ENCODE results near the gene TRAF1. TPM values are rescaled to one million over a fixed set of nuclear protein-coding genes. Genes with fewer than 3 reads are reported as not detected.

The TRAF1 gene
- total RNA-seq, 1 experiment from 2014 or later, result 1.8 TPM

DNA sequence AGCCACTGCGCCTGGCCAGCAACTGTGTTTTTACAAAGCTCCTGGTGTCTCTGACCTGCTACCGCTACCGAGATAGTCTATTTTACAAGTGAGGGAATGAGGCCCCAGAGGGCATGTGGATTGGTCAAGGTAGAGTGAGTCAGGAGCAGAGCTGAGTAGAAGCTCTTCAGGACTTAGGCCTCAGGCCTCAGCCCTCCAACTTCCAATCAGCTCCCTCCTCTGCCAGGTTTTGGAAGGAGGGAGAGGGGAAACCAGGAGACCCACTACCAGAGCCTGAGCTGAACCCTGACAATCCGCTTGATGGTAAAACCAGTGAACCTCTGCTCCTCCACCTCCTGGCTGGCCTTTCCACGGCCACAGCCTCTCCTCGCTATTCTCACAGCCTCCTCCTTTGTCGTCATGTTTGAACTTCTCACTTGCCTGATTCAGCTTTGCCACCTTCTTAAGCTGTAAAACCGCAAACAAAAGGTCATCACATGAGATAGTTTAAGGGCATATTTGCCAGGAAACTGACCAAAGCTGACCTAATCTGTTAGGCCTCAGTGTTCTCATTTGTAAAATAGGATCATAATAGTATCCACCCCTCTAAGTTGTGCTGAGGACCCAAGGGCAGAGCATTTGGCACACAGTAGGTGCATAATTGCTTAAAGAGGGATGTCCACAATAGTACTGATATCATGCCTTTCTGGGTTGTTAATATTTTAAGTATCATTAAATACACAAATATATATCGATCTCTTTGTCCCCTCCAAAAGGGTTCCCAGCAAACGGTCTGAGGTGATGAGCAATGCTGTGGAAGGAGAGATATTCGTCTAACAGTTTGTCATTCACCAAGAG, 1.7 kb downstream of the TRAF1 start:
- CTCF ChIA-PET, result interaction anchor here (0.9 to 1.5 kb wide), 2 partner anchors 35 to 57 kb away, joined by 3 read pairs; no protein-coding TSS in a partner anchor
- POLR2A ChIA-PET, result interaction anchor here (1.5 kb wide), 1 partner anchor 52 kb away, joined by 4 read pairs; no protein-coding TSS in a partner anchor
- Mint-ChIP-seq H3K4me3 (no peak overlapping the region), H3K36me3 (no peaks in the 10 kb centered on the region), H3K9me3 (no peaks in the 10 kb centered on the region), H3K27me3 (ENCODE audit: low read depth) (peaks cover 22% of the 10 kb centered on the region), H3K27ac (no peak overlapping the region; the same call in 1 of the 2 replicates), H3K4me1 (peaks cover 58% of the 10 kb centered on the region)
- TF ChIP-seq TEAD4 (CRISPR knock-in tag; IDR thresholded peaks at IDR 0.05), result no peak
- no peak for TF ChIP-seq ZNF396 (CRISPR knock-in tag; IDR thresholded peaks at IDR 0.05; ENCODE audit: borderline replicate concordance)
- TF ChIP-seq, protein P1, sequence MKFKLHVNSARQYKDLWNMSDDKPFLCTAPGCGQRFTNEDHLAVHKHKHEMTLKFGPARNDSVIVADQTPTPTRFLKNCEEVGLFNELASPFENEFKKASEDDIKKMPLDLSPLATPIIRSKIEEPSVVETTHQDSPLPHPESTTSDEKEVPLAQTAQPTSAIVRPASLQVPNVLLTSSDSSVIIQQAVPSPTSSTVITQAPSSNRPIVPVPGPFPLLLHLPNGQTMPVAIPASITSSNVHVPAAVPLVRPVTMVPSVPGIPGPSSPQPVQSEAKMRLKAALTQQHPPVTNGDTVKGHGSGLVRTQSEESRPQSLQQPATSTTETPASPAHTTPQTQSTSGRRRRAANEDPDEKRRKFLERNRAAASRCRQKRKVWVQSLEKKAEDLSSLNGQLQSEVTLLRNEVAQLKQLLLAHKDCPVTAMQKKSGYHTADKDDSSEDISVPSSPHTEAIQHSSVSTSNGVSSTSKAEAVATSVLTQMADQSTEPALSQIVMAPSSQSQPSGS (CRISPR knock-in tag; IDR thresholded peaks at IDR 0.05; ENCODE audit: borderline replicate concordance, low read depth), result no peak
- no peak for TF ChIP-seq ERG (CRISPR knock-in tag; IDR thresholded peaks at IDR 0.05)
- TF ChIP-seq ETV6 (CRISPR knock-in tag; IDR thresholded peaks at IDR 0.05), result no peak
- TF ChIP-seq, protein P2, sequence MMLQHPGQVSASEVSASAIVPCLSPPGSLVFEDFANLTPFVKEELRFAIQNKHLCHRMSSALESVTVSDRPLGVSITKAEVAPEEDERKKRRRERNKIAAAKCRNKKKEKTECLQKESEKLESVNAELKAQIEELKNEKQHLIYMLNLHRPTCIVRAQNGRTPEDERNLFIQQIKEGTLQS (CRISPR knock-in tag; conservative IDR thresholded peaks at IDR 0.05), result no peak
- no peak for TF ChIP-seq FOXP1 (CRISPR knock-in tag; IDR thresholded peaks at IDR 0.05; ENCODE audit: borderline replicate concordance)
- TF ChIP-seq ZBTB43 (CRISPR knock-in tag; IDR thresholded peaks at IDR 0.05), result no peak
- TF ChIP-seq ZNF219 (CRISPR knock-in tag; IDR thresholded peaks at IDR 0.05; ENCODE audit: borderline replicate concordance), result no peak
- no peak for TF ChIP-seq ZNF671 (CRISPR knock-in tag; IDR thresholded peaks at IDR 0.05)
- TF ChIP-seq ZNF423 (CRISPR knock-in tag; IDR thresholded peaks at IDR 0.05), result no peak
- TF ChIP-seq KAT7 (CRISPR knock-in tag; IDR thresholded peaks at IDR 0.05; ENCODE audit: borderline replicate concordance), result no peak
- no peak for TF ChIP-seq CREM (CRISPR knock-in tag; IDR thresholded peaks at IDR 0.05)
- ATAC-seq, result no peak
- no peak for DNase-seq (ENCODE audit: low spot score)

DNA sequence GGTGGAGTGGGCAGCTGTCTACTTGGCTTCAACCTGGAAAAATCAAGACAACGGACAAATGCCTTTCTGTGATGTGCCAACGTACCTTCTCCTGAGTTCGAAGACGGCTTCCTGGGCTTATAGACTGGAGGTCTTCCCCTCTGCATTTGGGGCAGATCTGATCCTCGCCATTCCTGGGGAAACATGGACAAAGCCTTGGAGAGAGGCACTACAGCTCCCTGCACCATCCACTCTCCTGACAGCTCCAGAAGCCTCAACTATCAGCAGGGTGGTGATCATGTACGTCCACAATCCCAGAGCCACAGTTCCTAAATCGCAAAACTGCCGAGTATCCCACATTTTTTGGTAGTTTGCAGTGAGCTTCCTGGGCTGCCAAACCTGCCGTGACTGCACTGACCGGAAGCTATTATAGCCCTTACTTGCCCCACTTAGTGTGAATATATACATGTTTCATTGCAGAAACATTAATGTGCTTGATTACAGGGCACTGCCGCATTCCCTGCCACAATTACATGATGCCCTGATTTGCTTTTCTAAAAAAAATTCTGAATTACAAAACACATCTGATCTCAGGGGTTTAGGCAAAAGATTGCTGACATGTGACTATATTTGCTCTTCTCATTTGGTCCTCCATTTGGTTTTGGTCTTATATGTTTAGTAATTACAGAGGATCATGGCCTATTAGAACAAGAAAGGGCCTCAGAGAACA, 2.8 kb downstream of the TRAF1 start:
- Mint-ChIP-seq H3K27ac (no peak overlapping the region), H3K36me3 (no peaks in the 10 kb centered on the region), H3K27me3 (ENCODE audit: low read depth) (peaks cover 22% of the 10 kb centered on the region), H3K4me1 (peaks cover 62% of the 10 kb centered on the region), H3K9me3 (no peaks in the 10 kb centered on the region), H3K4me3 (no peak overlapping the region)
- DNase-seq (ENCODE audit: low spot score) (no peak), ATAC-seq (no peak)
- POLR2A ChIA-PET, result no interaction called here
- CTCF ChIA-PET, result no interaction called here
- TF ChIP-seq, protein P3, sequence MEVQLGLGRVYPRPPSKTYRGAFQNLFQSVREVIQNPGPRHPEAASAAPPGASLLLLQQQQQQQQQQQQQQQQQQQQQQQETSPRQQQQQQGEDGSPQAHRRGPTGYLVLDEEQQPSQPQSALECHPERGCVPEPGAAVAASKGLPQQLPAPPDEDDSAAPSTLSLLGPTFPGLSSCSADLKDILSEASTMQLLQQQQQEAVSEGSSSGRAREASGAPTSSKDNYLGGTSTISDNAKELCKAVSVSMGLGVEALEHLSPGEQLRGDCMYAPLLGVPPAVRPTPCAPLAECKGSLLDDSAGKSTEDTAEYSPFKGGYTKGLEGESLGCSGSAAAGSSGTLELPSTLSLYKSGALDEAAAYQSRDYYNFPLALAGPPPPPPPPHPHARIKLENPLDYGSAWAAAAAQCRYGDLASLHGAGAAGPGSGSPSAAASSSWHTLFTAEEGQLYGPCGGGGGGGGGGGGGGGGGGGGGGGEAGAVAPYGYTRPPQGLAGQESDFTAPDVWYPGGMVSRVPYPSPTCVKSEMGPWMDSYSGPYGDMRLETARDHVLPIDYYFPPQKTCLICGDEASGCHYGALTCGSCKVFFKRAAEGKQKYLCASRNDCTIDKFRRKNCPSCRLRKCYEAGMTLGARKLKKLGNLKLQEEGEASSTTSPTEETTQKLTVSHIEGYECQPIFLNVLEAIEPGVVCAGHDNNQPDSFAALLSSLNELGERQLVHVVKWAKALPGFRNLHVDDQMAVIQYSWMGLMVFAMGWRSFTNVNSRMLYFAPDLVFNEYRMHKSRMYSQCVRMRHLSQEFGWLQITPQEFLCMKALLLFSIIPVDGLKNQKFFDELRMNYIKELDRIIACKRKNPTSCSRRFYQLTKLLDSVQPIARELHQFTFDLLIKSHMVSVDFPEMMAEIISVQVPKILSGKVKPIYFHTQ (CRISPR knock-in tag; IDR thresholded peaks at IDR 0.05), result no peak
- TF ChIP-seq, protein P4, sequence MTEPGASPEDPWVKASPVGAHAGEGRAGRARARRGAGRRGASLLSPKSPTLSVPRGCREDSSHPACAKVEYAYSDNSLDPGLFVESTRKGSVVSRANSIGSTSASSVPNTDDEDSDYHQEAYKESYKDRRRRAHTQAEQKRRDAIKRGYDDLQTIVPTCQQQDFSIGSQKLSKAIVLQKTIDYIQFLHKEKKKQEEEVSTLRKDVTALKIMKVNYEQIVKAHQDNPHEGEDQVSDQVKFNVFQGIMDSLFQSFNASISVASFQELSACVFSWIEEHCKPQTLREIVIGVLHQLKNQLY (CRISPR knock-in tag; IDR thresholded peaks at IDR 0.05), result no peak
- TF ChIP-seq NR1H2 (CRISPR knock-in tag; IDR thresholded peaks at IDR 0.05) (no peak), IRF1 (CRISPR knock-in tag; IDR thresholded peaks at IDR 0.05) (no peak), TEAD4 (CRISPR knock-in tag; IDR thresholded peaks at IDR 0.05) (no peak)
- TF ChIP-seq, protein P5, sequence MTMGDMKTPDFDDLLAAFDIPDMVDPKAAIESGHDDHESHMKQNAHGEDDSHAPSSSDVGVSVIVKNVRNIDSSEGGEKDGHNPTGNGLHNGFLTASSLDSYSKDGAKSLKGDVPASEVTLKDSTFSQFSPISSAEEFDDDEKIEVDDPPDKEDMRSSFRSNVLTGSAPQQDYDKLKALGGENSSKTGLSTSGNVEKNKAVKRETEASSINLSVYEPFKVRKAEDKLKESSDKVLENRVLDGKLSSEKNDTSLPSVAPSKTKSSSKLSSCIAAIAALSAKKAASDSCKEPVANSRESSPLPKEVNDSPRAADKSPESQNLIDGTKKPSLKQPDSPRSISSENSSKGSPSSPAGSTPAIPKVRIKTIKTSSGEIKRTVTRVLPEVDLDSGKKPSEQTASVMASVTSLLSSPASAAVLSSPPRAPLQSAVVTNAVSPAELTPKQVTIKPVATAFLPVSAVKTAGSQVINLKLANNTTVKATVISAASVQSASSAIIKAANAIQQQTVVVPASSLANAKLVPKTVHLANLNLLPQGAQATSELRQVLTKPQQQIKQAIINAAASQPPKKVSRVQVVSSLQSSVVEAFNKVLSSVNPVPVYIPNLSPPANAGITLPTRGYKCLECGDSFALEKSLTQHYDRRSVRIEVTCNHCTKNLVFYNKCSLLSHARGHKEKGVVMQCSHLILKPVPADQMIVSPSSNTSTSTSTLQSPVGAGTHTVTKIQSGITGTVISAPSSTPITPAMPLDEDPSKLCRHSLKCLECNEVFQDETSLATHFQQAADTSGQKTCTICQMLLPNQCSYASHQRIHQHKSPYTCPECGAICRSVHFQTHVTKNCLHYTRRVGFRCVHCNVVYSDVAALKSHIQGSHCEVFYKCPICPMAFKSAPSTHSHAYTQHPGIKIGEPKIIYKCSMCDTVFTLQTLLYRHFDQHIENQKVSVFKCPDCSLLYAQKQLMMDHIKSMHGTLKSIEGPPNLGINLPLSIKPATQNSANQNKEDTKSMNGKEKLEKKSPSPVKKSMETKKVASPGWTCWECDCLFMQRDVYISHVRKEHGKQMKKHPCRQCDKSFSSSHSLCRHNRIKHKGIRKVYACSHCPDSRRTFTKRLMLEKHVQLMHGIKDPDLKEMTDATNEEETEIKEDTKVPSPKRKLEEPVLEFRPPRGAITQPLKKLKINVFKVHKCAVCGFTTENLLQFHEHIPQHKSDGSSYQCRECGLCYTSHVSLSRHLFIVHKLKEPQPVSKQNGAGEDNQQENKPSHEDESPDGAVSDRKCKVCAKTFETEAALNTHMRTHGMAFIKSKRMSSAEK (CRISPR knock-in tag; IDR thresholded peaks at IDR 0.05; ENCODE audit: borderline replicate concordance), result no peak

Data from WTC11 (cell line).